ENCODE results near the gene MAP1B.

Gene MAP1B

DNA sequence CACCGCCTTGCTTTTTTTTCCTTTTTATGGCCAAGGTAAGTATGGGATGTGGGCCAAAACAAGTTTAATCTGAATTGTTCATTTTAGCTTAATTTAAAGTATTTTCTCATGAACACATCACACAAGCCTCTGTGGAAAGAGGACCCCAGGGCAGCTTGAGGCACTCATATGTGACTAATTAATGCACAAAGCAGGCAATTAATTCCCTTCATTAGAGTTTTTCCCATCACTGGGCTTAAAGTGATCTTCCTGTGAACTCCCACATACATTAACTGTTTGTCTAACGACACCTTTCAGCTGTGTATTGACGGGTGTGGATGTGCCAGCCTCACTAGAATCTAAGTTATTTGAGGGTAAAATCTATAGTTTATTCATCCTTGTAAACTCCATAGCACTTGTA, 109.5 kb downstream of the MAP1B start:
- Histone ChIP-seq H3K4me1 (ENCODE audit: insufficient read depth, low read length) (peaks cover 3% of the 10 kb centered on the region; the same call in 1 of the 2 replicates), H3K27me3 (ENCODE audit: insufficient read depth, low read length) (no peaks in the 10 kb centered on the region), H3K9me3 (ENCODE audit: insufficient read depth, low read depth, low read length) (no peaks in the 10 kb centered on the region), H3K27ac (ENCODE audit: low read length) (no peak overlapping the region), H3K4me3 (ENCODE audit: low read length) (no peak overlapping the region), H3K36me3 (ENCODE audit: insufficient read depth, low read depth, low read length) (peaks cover 53% of the 10 kb centered on the region), H3K9ac (ENCODE audit: low read depth, low read length) (no peak overlapping the region)

DNA sequence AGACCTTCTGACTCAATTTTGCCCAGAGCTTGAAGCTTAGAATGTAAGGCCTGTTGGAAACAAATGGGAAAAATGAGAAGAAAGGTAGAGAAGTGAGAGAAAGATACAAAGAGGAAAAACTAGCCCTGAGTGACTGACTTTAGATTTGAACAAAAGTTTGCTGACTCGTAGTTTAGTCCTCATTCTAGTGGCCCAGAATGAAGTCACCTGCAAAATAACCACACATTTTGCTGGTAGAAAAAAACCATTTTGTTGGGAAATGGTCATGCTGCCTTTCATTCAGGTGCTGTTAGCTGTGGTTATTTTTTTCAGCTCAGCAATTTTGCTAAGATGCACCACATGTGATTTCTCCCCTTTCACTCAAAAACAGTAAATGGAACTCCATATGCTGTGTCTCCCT, 113.8 kb downstream of the MAP1B start:
- H3K4me1 ChIP-seq (ENCODE audit: insufficient read depth, low read length) = no peaks in the 10 kb centered on the region; the same call in 1 of the 2 replicates
- no peak overlapping the region for H3K27ac ChIP-seq (ENCODE audit: low read length)
- no peak overlapping the region for H3K9ac ChIP-seq (ENCODE audit: low read depth, low read length)
- no peak overlapping the region for H3K4me3 ChIP-seq (ENCODE audit: low read length)
- no peaks in the 10 kb centered on the region for H3K9me3 ChIP-seq (ENCODE audit: insufficient read depth, low read depth, low read length)
- no peaks in the 10 kb centered on the region for H3K27me3 ChIP-seq (ENCODE audit: insufficient read depth, low read length)
- peaks cover 97% of the 10 kb centered on the region for H3K36me3 ChIP-seq (ENCODE audit: insufficient read depth, low read depth, low read length)

DNA sequence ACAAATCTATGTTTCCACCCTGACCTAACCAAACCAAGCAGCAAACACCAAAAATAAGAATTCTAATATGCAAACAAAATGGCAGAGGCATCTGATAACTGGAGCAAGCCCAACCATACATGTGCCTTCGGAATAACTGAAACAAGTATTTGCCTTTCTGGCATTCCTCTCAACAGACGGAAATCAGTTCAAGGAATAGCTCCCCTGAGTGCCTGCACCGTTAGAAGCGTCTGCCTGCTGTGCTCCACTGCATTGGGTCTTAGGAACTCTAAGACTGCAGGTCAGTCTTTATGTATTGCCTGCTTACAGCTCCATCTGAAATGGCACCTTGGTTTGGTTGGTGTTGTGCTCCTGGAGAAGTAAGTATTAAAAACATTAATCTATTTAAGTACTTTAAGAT, 114.3 kb downstream of the MAP1B start:
- Histone ChIP-seq H3K9ac (ENCODE audit: low read depth, low read length) (no peak overlapping the region), H3K36me3 (ENCODE audit: insufficient read depth, low read depth, low read length) (peaks cover 100% of the 10 kb centered on the region), H3K4me1 (ENCODE audit: insufficient read depth, low read length) (no peaks in the 10 kb centered on the region), H3K27me3 (ENCODE audit: insufficient read depth, low read length) (no peaks in the 10 kb centered on the region), H3K9me3 (ENCODE audit: insufficient read depth, low read depth, low read length) (no peaks in the 10 kb centered on the region), H3K4me3 (ENCODE audit: low read length) (no peak overlapping the region), H3K27ac (ENCODE audit: low read length) (no peak overlapping the region)

DNA sequence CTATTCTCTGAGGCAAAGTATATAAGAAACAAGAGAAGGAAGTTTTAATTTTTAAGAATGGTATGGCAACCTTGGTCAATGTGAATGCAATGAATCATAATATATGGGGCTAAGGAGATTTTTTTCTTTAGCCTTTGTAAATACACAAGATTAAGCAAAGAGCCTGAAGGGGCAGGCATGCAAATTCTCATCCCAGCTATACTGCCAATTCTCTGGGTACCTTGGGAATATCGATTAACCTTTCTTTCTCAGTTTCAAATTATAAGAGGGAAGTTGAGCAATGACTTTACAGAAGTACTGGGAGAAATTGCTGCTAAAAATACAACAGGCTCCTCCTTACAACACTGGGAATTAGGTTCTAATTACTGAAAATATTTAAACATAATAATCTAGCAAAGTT, 115.2 kb downstream of the MAP1B start:
- H3K27ac ChIP-seq (ENCODE audit: low read length) = no peak overlapping the region
- no peaks in the 10 kb centered on the region for H3K27me3 ChIP-seq (ENCODE audit: insufficient read depth, low read length)
- no peaks in the 10 kb centered on the region for H3K4me1 ChIP-seq (ENCODE audit: insufficient read depth, low read length)
- H3K36me3 ChIP-seq (ENCODE audit: insufficient read depth, low read depth, low read length) = peaks cover 100% of the 10 kb centered on the region
- no peak overlapping the region for H3K9ac ChIP-seq (ENCODE audit: low read depth, low read length)
- H3K9me3 ChIP-seq (ENCODE audit: insufficient read depth, low read depth, low read length) = no peaks in the 10 kb centered on the region
- H3K4me3 ChIP-seq (ENCODE audit: low read length) = no peak overlapping the region

DNA sequence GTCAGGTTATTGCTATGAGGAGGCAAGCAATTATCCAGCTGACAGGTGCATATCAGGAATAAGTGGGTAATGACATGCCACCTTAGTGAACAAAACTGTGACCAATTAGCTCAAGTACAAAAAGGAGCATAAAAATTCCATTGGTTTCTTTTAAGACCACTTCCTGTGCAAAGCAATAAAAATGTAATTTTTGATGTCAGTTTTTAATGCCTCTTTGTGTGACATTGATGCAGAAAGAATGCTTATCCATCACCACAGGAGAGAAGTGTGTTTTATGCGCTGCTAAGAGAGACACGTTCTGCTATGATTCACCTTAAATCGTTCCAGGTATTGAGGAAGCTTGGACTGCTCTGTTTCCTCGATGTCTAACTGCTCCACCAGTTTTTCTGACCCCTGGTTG, 116.1 kb downstream of the MAP1B start:
- Histone ChIP-seq H3K27ac (ENCODE audit: low read length) (no peak overlapping the region), H3K4me3 (ENCODE audit: low read length) (no peak overlapping the region), H3K9ac (ENCODE audit: low read depth, low read length) (no peak overlapping the region), H3K9me3 (ENCODE audit: insufficient read depth, low read depth, low read length) (no peaks in the 10 kb centered on the region), H3K36me3 (ENCODE audit: insufficient read depth, low read depth, low read length) (peaks cover 100% of the 10 kb centered on the region), H3K4me1 (ENCODE audit: insufficient read depth, low read length) (no peaks in the 10 kb centered on the region), H3K27me3 (ENCODE audit: insufficient read depth, low read length) (no peaks in the 10 kb centered on the region)

DNA sequence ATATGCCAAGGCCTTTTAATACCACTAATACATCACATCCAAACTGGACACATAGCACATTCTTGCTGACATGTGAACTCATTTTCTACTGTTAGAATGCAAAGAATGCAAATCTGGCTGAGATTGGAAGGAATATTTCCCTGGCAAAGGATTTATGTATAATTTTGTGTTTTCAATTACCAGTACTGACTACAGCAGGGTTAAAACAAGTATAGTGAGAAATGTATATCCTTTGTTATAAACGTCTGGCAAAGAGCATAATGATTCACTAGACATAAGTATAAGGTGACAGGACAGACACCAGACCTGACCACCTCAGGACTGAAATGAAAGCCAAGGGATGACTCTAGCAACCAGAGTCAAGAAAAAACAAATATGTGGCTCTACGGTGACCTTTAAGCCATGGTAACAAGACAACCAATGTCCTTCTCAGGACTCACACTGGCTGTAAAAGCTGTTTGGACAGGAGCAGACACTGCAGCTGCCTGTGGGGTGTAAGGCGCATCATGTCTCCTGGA, 117.7 kb downstream of the MAP1B start:
- Histone ChIP-seq H3K9ac (ENCODE audit: low read depth, low read length) (no peak overlapping the region), H3K27me3 (ENCODE audit: insufficient read depth, low read length) (no peaks in the 10 kb centered on the region), H3K4me1 (ENCODE audit: insufficient read depth, low read length) (no peaks in the 10 kb centered on the region), H3K36me3 (ENCODE audit: insufficient read depth, low read depth, low read length) (peaks cover 95% of the 10 kb centered on the region), H3K9me3 (ENCODE audit: insufficient read depth, low read depth, low read length) (no peaks in the 10 kb centered on the region), H3K4me3 (ENCODE audit: low read length) (no peak overlapping the region), H3K27ac (ENCODE audit: low read length) (no peak overlapping the region)

DNA sequence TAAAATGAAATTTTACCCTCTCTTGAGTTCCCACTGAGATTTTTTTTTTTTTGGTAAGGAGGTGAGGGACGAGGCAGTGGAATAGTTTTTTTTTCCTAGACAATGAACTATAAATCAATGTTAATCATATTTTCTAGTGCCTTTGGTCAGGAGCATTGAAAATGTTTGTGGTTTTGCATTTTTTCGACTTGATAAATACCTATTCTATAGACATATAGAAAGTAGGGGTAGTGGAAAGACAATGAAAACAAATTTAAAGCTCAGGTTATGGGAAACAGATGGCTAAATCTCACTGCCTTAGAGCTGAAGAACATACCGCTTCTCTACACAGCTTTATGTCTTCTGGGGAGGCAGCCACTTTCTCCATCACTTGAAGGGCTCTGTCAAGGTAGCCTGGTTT, 118.5 kb downstream of the MAP1B start:
- H3K27me3 ChIP-seq (ENCODE audit: insufficient read depth, low read length) = no peaks in the 10 kb centered on the region
- no peaks in the 10 kb centered on the region for H3K4me1 ChIP-seq (ENCODE audit: insufficient read depth, low read length)
- peaks cover 95% of the 10 kb centered on the region for H3K36me3 ChIP-seq (ENCODE audit: insufficient read depth, low read depth, low read length)
- no peaks in the 10 kb centered on the region for H3K9me3 ChIP-seq (ENCODE audit: insufficient read depth, low read depth, low read length)
- no peak overlapping the region for H3K27ac ChIP-seq (ENCODE audit: low read length)
- no peak overlapping the region for H3K9ac ChIP-seq (ENCODE audit: low read depth, low read length)
- no peak overlapping the region for H3K4me3 ChIP-seq (ENCODE audit: low read length)

DNA sequence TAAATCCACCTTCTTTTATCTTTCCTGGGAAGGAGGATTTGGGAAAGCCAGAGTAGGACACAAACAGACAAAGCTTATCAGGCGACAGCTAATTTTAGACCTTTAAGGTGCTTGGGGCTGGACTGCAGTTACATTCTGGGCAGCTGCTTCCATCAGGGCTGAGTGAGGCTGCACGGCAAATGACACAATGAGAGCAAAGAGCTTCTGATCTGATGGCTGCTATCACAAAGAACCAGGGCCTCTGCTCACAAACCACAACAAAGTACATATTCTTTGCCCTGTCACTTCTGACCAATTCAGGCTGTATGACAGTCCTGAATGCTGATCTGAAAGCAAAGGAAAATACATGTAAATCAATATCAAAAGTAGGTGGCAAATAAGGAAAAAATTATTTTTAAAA, 119.7 kb downstream of the MAP1B start:
- no peak overlapping the region for H3K9ac ChIP-seq (ENCODE audit: low read depth, low read length)
- no peak overlapping the region for H3K27ac ChIP-seq (ENCODE audit: low read length)
- peaks cover 95% of the 10 kb centered on the region for H3K36me3 ChIP-seq (ENCODE audit: insufficient read depth, low read depth, low read length)
- no peaks in the 10 kb centered on the region for H3K27me3 ChIP-seq (ENCODE audit: insufficient read depth, low read length)
- no peaks in the 10 kb centered on the region for H3K4me1 ChIP-seq (ENCODE audit: insufficient read depth, low read length)
- no peaks in the 10 kb centered on the region for H3K9me3 ChIP-seq (ENCODE audit: insufficient read depth, low read depth, low read length)
- H3K4me3 ChIP-seq (ENCODE audit: low read length) = no peak overlapping the region

DNA sequence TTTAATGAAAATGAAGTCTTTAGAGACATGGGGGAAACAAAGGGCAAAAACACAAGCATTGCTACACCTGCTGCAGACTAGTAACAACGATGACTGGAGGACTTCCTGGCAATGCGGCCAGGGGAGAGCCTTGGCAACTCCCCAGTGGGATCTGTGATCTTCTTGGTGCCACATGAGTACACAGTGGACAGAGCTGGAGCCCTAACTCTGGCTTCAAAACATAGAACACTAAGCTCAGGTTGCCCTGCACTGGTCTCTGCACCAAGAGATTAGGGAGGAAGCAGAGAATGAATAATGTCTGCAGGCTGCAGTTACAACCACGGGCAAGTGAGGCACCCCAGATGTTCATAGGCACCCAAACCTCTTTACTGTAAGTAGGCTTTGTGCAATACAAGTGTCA, 121.7 kb downstream of the MAP1B start:
- no peak overlapping the region for H3K4me3 ChIP-seq (ENCODE audit: low read length)
- no peaks in the 10 kb centered on the region for H3K9me3 ChIP-seq (ENCODE audit: insufficient read depth, low read depth, low read length)
- no peaks in the 10 kb centered on the region for H3K27me3 ChIP-seq (ENCODE audit: insufficient read depth, low read length)
- no peak overlapping the region for H3K27ac ChIP-seq (ENCODE audit: low read length)
- H3K36me3 ChIP-seq (ENCODE audit: insufficient read depth, low read depth, low read length) = peaks cover 91% of the 10 kb centered on the region
- H3K4me1 ChIP-seq (ENCODE audit: insufficient read depth, low read length) = peaks cover 4% of the 10 kb centered on the region
- H3K9ac ChIP-seq (ENCODE audit: low read depth, low read length) = no peak overlapping the region

DNA sequence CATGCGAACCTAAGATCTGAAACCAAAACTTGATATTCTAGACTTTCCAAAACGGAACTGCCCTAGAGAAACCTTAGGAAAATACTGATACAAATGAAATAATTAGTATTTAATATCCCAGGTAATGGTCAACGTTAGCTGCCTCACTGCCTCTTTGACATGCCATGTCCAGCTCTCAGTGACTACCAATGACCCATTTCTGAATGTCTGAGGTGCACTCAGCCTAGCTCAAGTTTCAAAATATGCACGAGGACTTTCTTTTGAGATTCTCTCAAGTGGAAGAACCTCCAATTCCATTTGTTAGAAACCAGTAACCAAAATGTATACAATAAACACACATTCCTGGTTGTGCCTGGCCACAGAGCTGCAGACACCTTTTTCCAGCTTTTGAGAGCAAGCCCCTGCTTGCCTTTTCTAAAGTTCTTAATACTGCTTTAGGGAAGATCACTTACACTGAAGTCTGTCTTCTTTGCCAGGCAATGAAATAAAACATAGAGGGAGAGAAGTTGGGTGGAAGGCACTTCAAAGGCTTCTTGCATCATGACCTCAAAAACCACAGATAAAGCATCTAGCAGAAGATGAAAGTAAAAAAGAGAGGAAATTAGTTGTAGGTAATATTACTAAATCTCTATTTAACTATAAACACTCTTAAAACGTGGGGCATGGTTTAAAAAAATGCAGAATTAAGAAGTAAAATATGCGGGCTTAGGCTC, 124.9 kb downstream of the MAP1B start:
- no peak overlapping the region for H3K9ac ChIP-seq (ENCODE audit: low read depth, low read length)
- H3K36me3 ChIP-seq (ENCODE audit: insufficient read depth, low read depth, low read length) = peaks cover 72% of the 10 kb centered on the region
- no peaks in the 10 kb centered on the region for H3K27me3 ChIP-seq (ENCODE audit: insufficient read depth, low read length)
- no peak overlapping the region for H3K4me3 ChIP-seq (ENCODE audit: low read length)
- H3K27ac ChIP-seq (ENCODE audit: low read length) = no peak overlapping the region
- no peaks in the 10 kb centered on the region for H3K9me3 ChIP-seq (ENCODE audit: insufficient read depth, low read depth, low read length)
- H3K4me1 ChIP-seq (ENCODE audit: insufficient read depth, low read length) = peaks cover 28% of the 10 kb centered on the region

DNA sequence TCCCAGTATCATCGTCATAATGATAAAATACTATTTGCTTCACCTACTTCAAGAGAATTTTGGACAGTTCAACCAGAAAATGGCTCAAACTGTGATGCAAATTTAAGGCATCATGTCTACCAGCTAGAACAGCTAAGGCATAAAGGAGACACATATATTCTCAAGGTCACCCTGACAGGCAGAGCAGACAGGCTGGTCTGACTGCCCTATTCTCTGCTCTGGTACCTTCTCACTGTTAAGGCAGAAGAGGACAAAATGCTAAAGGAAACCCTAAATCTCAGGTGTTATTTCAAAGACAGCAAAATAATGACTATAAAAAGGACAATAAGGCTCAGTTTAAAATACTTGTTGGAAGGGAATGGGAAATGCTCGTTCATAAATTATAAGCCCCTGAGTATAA, 125.6 kb downstream of the MAP1B start:
- H3K27me3 ChIP-seq (ENCODE audit: insufficient read depth, low read length) = no peaks in the 10 kb centered on the region
- H3K4me3 ChIP-seq (ENCODE audit: low read length) = no peak overlapping the region
- H3K36me3 ChIP-seq (ENCODE audit: insufficient read depth, low read depth, low read length) = peaks cover 72% of the 10 kb centered on the region
- no peaks in the 10 kb centered on the region for H3K9me3 ChIP-seq (ENCODE audit: insufficient read depth, low read depth, low read length)
- peaks cover 34% of the 10 kb centered on the region for H3K4me1 ChIP-seq (ENCODE audit: insufficient read depth, low read length)
- no peak overlapping the region for H3K27ac ChIP-seq (ENCODE audit: low read length)
- no peak overlapping the region for H3K9ac ChIP-seq (ENCODE audit: low read depth, low read length)

DNA sequence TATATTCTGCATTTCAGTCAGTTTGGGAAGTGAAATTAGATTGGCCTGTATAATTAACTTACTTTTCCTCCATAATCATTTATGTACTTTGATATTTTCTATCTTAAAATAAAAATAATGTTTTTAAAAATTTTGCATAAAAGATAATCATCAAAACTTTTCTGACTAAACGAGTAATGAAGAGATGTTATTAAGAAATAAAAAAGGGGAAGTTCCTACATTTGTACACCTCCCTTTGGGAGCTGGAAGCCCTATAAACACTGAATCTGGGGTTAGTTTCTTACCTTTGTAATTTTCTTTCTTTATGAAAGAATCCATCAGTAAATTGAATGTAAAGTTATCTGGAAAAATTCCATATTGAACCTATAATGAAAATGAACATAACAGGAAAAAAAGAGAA, 126.6 kb downstream of the MAP1B start:
- Histone ChIP-seq H3K4me3 (ENCODE audit: low read length) (no peak overlapping the region), H3K4me1 (ENCODE audit: insufficient read depth, low read length) (peaks cover 44% of the 10 kb centered on the region), H3K9ac (ENCODE audit: low read depth, low read length) (no peak overlapping the region), H3K9me3 (ENCODE audit: insufficient read depth, low read depth, low read length) (no peaks in the 10 kb centered on the region), H3K27me3 (ENCODE audit: insufficient read depth, low read length) (no peaks in the 10 kb centered on the region), H3K36me3 (ENCODE audit: insufficient read depth, low read depth, low read length) (peaks cover 64% of the 10 kb centered on the region), H3K27ac (ENCODE audit: low read length) (no peak overlapping the region)

Data from iPS-20b (cell line).